HUDEP-2 (cell line): ENCODE data around the gene OR6C1.
"Not testable (repeated sequence)": the region's sequence is repeated elsewhere in the genome, so short reads cannot be mapped to it uniquely, and the experiment has no call there.

Experiments used
- DNase-seq, 76 experiments: peaks; one replicate each; lab custom pipeline; 2025; ENCODE audit not compliant: unreplicated experiment in 76 of 76; lab: John Stamatoyannopoulos, UW

OR6C1 gene

DNA sequence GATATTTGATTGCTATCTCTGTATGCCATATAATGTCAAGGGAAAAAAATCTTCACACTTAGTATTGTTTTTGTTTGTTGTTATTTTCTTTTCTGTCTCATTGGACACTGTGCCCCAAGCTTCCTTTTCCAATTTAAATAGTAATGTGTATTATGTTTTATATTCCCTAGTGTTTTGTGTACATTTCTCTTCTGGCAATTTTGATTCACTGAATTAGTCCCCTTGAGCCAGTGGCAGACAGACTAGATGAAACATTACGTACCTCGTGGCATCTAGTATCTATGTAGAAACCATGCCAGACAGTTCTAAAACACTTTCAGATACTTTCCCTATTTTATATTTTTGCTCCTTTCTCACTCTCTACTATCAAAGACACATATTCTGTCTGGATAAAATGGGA is at the start of gene OR6C1:
OR6C1 (plus strand) TSS at position 301 of the 400 bp plus-strand sequence. CDS start 6,257 bp downstream, outside the sequence.
- DNase-seq: no peak

DNA sequence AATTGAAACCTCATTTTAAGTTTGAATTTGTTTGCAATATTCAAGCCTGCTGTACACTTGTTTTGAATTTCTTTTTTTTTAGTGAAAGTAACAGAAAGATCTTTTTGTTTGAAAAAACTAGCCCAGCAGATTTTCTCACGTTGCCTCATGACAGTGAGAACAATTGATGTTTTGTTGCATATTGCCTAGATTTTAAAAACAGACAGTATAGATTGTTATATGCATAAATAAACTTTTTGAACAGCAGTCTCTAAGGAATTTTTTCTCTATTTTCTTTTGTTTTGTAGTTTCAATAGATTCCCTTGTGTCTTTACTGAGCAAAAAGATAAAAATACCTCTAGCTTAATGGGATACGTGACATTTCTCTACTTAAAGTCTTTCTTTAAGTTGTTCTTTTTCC is 33.2 kb upstream of the OR6C1 start:
- no peak for DNase-seq

DNA sequence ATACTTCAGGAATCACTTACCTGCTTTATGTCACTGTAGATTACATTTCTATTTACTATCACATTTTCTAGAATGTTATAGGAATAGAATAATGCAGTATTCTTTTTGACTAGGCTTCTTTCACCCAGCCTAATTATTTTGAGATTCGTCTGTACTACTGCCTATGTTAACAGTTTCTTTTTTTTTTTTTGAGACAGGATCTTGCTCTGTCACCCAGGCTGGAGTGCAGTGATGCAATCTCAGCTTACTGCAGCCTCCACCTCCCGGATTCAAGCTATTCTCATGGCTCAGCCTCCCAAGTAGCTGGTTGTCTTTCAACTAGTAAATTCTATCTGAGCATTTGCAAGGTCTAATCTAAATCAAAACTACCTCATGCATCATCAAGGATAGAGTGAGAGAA is 24.1 kb upstream of the OR6C1 start:
- DNase-seq: no peak

DNA sequence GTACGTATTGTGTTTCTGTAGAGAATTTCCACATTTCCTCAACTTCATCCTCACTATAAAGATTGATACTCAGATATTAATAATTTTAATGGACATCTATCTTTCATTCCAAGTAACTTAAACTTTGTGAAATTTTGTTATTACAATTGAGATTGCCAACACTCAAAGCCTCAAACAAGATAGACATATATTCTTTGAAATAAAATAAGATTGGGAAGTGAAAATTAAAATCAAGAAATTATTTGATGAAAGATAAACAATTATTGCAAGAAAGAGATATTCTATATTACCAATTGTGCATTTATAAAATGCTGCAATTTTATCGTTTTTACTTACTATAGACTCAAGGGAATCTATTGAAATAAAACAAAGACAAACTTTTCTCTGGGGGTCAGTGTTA is 17.7 kb upstream of the OR6C1 start, which contains the start of gene OR6C6:
OR6C6 (minus strand) TSS at position 101 of the 400 bp plus-strand sequence. CDS start 1,337 bp downstream, outside the sequence.
- DNase-seq: no peak

DNA sequence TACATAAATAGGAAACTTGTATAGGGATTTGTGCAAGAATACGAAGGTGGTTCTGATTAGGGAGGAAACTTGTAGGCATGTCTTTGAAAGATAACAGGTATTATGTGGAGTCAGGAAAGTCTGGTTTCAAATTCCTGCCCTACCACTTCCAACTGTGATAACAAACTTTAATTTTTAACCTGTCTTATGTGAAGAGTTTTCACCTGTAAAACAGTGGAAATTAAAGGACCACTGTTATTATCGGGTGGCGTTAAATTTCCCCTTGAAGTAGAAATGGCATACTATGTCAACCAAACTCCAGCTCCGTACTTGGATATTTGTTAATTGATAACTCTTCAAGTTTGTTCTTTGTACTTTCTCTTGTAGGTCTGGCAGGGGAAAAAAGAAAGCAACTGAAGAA is 6.1 kb downstream of the OR6C1 start:
- DNase-seq: no peak

DNA sequence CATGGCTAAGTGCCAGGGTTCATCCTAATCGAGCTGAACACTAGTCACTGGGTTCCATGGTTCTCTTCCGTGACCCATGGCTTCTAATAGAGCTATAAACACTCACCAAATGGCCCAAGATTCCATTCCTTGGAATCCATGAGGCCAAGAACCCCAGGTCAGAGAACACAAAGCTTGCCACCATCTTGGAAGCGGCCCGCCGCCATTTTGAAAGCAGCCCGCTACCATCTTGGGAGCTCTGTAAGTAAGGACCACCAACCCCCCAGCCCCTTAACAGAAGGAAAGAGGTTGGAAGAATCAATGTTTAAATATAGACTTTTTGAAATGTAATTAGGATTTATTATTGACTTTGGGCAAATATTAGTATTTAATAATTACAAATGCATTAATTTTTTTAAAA is 11.7 kb downstream of the OR6C1 start:
- not testable (repeated sequence) for DNase-seq

DNA sequence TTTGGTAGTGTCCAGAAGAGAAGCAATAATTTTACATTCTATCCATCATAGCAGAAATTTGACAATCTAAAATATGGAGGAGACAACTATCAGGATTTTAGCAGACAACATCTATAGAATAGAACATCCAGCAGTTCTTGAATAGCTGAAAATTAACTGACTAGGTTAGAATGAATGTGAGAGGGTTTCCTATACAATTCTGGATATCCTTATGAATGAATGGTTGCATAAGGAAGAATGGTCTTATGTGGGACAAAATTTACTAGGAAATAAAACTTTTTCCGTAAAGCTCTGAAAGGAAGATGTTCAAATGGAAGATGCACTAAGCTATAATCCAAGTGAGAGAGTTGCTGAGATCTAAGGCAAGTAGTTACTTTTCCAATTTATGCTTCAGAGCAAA is 16.3 kb downstream of the OR6C1 start, which contains the start of gene OR6C3:
OR6C3 (plus strand) TSS at position 301 of the 400 bp plus-strand sequence. CDS start 955 bp downstream, outside the sequence.
- DNase-seq: no peak

DNA sequence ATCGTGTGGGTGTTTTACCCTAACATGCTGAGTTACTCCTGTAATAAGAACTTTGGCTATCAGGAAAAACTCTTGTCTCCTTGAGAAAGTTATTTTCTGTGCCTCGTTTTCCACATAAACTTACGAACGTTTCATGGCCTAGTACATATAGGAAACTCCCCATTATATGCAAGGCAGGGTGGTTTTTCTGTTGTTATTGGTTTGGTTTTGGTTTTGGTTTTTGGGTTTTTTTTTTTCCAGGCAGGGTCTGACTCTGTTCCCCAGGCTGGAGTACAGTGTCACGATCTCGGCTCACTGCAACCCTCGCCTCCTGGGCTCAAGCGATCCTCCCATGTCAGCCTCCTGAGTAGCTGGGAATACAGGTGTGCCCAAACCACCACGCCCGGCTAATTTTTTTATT is 21.9 kb downstream of the OR6C1 start:
- no peak for DNase-seq

DNA sequence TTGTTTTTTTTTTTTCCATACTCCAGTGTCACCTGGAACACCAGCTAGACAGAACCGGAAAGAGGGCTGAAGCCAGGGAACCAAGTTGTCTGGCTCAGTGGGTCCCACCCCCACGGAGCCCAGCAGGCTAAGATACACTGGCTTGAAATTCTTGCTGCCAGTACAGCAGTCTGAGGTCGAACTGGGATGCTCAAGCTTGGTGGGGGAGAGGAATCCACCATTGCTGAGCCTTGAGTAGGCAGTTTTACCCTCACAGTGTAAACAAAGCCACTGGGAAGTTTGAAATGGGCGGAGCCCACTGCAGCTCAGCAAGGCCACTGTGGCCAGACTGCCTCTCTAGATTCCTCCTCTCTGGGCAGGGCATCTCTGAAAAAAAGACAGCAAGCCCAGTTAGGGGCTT is 41.2 kb downstream of the OR6C1 start:
- DNase-seq: not testable (repeated sequence)

DNA sequence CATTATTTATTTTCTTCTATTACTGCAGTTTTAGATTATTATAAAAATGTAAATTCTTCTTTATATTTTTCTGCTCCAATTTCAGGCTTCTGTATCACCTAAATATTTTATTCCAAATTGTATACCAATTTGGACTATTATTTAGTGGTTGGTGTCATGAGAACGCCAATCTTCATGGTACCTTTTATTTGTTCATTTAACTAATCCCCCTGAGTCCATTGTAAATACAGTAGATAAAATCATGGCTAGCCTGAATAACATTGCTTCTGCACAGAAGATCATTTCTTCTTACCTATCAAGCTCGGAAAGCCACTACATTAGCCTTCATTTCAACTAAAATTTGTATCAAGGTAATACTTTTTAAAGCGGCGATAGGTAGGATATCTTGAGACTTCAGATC is 48.5 kb downstream of the OR6C1 start, which contains the start of gene OR6C75:
OR6C75 (plus strand) TSS at position 301 of the 400 bp plus-strand sequence. CDS start 2,136 bp downstream, outside the sequence.
- DNase-seq: no peak

DNA sequence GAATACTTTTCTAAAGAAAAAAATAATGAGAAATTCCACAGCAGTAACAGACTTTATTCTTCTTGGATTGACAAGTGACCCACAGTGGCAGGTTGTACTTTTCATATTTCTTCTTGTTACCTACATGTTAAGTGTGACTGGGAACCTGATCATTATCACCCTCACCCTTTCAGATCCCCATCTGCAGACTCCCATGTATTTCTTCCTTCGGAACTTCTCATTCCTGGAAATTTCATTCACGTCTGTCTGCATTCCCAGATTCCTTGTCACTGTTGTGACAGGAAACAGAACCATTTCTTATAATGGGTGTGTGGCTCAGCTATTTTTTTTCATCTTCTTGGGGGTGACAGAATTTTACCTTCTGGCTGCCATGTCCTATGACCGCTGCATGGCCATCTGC is 50.9 kb downstream of the OR6C1 start:
- no peak for DNase-seq
